ENCODE measurements around the gene SLC50A1.
A peak's percentile ranks its signal among the peaks of the same experiment; 100 is the strongest.

The SLC50A1 gene

DNA sequence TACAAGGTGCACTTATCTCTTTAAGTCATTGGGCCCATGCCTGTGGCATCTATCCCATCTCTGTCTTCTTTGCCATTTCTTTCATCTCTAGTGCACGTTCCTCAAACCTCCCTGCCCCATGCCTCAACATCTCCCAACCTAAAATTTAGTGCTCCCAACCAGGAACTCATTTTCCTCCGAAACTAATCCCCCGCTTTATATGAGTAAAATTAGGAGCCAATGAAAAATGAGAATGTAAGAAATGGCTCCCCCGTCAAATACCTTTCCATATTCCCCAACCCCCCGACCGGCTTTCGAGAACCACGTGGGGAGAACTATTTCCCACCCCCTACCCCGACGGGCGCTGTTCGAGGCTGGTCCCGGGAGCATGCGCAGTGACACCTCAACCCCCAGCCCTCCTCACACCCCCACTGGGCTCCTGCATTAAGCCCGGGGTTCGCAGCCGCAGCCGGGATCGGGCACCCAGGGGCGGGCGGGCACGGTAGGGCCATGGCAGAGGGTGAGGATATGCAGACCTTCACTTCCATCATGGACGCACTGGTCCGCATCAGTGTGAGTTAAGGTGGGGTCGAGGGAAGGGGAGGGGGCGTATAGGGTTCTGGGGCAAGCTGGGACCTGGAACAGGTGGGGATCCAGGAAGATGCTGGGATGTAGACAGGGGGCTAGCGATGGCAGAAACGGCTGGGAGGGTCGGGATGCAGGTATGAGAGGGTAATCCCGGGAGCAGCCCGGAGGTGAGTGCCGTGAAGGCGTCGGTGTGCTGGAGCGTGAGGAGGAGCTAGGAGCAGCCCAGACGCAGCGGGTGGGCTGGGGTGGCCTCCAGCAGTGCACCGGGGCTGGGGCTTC, 38.0 kb downstream of the SLC50A1 start, which contains the start of gene TRIM46 (continued):
- no peak for TF ChIP-seq ZNF701 (tag by site-specific recombination; IDR thresholded peaks at IDR 0.05)
- no peak for TF ChIP-seq ZBTB44 (tag by site-specific recombination; IDR thresholded peaks at IDR 0.05)
- no peak for TF ChIP-seq ZNF654 (tag by site-specific recombination; IDR thresholded peaks at IDR 0.05; ENCODE audit: low read depth)
- TF ChIP-seq, protein P1, sequence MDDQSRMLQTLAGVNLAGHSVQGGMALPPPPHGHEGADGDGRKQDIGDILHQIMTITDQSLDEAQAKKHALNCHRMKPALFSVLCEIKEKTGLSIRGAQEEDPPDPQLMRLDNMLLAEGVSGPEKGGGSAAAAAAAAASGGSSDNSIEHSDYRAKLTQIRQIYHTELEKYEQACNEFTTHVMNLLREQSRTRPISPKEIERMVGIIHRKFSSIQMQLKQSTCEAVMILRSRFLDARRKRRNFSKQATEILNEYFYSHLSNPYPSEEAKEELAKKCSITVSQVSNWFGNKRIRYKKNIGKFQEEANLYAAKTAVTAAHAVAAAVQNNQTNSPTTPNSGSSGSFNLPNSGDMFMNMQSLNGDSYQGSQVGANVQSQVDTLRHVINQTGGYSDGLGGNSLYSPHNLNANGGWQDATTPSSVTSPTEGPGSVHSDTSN (CRISPR knock-in tag; IDR thresholded peaks at IDR 0.05), result no peak
- 0 out of 2 replicates have a peak, but pooled peaks have one; percentile 17 for TF ChIP-seq ZFP69B (tag by site-specific recombination; IDR thresholded peaks at IDR 0.05)
- TF ChIP-seq, protein P2, sequence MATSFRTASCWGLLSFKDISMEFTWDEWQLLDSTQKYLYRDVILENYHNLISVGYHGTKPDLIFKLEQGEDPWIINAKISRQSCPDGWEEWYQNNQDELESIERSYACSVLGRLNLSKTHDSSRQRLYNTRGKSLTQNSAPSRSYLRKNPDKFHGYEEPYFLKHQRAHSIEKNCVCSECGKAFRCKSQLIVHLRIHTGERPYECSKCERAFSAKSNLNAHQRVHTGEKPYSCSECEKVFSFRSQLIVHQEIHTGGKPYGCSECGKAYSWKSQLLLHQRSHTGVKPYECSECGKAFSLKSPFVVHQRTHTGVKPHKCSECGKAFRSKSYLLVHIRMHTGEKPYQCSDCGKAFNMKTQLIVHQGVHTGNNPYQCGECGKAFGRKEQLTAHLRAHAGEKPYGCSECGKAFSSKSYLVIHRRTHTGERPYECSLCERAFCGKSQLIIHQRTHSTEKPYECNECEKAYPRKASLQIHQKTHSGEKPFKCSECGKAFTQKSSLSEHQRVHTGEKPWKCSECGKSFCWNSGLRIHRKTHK (tag by site-specific recombination; IDR thresholded peaks at IDR 0.05), result no peak
- no peak for TF ChIP-seq ZFP41 (tag by site-specific recombination; IDR thresholded peaks at IDR 0.05; ENCODE audit: borderline replicate concordance)
- peak; percentile 76 for TF ChIP-seq ZEB2 (tag by site-specific recombination; IDR thresholded peaks at IDR 0.05)
- TF ChIP-seq ZNF518A (tag by site-specific recombination; conservative IDR thresholded peaks at IDR 0.05; ENCODE audit: low read depth), result no peak
- TF ChIP-seq MZF1 (tag by site-specific recombination; IDR thresholded peaks at IDR 0.05; ENCODE audit: borderline replicate concordance), result no peak
- no peak for TF ChIP-seq ZNF473 (tag by site-specific recombination; IDR thresholded peaks at IDR 0.05)
- TF ChIP-seq ZNF585B (tag by site-specific recombination; IDR thresholded peaks at IDR 0.05), result no peak
- TF ChIP-seq, protein P3, sequence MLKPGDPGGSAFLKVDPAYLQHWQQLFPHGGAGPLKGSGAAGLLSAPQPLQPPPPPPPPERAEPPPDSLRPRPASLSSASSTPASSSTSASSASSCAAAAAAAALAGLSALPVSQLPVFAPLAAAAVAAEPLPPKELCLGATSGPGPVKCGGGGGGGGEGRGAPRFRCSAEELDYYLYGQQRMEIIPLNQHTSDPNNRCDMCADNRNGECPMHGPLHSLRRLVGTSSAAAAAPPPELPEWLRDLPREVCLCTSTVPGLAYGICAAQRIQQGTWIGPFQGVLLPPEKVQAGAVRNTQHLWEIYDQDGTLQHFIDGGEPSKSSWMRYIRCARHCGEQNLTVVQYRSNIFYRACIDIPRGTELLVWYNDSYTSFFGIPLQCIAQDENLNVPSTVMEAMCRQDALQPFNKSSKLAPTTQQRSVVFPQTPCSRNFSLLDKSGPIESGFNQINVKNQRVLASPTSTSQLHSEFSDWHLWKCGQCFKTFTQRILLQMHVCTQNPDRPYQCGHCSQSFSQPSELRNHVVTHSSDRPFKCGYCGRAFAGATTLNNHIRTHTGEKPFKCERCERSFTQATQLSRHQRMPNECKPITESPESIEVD (tag by site-specific recombination; IDR thresholded peaks at IDR 0.05), result no peak
- no peak for TF ChIP-seq PRDM4 (tag by site-specific recombination; IDR thresholded peaks at IDR 0.05)
- peak; percentile 90 for TF ChIP-seq ZNF335 (tag by site-specific recombination; conservative IDR thresholded peaks at IDR 0.05)
- no peak for TF ChIP-seq ZFP37 (tag by site-specific recombination; IDR thresholded peaks at IDR 0.05)
- TF ChIP-seq ZNF580 (tag by site-specific recombination; IDR thresholded peaks at IDR 0.05), result no peak; the same call in 1 of the 2 replicates
- TF ChIP-seq, protein P4, sequence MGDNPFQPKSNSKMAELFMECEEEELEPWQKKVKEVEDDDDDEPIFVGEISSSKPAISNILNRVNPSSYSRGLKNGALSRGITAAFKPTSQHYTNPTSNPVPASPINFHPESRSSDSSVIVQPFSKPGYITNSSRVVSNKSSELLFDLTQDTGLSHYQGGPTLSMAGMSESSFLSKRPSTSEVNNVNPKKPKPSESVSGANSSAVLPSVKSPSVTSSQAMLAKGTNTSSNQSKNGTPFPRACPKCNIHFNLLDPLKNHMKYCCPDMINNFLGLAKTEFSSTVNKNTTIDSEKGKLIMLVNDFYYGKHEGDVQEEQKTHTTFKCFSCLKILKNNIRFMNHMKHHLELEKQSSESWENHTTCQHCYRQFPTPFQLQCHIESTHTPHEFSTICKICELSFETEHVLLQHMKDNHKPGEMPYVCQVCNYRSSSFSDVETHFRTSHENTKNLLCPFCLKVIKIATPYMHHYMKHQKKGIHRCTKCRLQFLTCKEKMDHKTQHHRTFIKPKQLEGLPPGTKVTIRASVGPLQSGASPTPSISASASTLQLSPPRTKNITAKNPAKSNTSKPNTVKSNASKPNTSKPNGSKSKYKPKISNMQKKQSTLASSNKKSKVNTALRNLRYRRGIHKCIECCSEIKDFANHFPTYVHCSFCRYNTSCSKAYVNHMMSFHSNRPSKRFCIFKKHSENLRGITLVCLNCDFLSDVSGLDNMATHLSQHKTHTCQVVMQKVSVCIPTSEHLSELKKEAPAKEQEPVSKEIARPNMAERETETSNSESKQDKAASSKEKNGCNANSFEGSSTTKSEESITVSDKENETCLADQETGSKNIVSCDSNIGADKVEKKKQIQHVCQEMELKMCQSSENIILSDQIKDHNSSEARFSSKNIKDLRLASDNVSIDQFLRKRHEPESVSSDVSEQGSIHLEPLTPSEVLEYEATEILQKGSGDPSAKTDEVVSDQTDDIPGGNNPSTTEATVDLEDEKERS (tag by site-specific recombination; IDR thresholded peaks at IDR 0.05), result no peak

Data from HEK293 (cell line).